ENCODE data around the gene FAM170B. TPM values are rescaled to one million over a fixed set of nuclear protein-coding genes. Genes with fewer than 3 reads are reported as not detected.

FAM170B gene
- total RNA-seq, 4 donors from 2014 or later, result not detected

DNA sequence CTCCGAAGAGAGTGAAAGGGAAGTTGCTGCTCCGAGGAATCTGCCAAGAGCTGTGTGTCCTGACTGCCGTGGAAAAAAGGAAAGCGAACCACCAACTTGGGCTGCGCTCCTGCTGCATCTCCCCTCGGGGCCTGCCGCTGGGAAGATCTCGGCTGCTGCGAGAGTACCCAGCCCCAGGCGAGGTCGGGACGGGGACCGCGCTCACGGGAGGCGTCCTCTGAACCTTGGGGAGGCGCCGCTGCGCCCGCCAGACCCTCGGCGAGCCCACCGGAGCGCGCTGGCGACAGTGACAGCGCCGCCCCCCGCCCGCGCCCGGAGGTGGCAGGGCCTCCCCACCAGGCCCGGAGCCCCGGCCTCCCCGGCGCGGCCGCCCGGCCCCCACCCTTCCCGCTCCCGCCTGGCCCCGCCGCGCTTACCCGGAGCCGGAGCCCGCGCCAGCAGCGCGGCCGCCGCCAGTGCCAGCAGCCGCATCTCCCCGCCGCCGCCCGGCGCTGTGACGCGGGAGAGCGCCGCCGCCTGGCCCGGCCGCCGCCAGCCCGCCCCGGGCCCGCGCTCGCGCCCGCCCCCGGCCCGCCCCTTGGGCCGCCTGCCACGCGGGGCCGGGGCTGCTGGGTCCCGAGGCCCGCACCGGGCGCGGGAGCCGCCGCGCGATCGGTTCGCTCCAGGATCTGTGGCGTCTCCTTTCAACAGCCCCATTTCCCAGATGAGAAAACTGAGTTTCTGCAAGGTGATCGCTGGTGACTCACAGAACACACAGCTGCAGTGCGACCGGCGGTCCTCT, 18.6 kb downstream of the FAM170B start, which contains the start of gene VSTM4:
Gene VSTM4, minus strand, starts transcription at position 508 of the 781 bp plus-strand sequence. Its CDS starts 37 bp downstream, at position 471.
- Histone ChIP-seq H3K4me3 (peak within 1 kb of the TSS; percentile 61 to 88 (median 74)), H3K36me3 (no peaks in the 10 kb centered on the region), H3K27ac (replicated peaks in 1 of 4) (peak within 1 kb of the TSS; percentile 77 to 88 (median 84)), H3K9me3 (no peaks in the 10 kb centered on the region), H3K4me1 (peaks cover 26 to 51% (median 44%) of the 10 kb centered on the region in 4 donors), H3K27me3 (no peaks in the 10 kb centered on the region)
- DNase-seq (ENCODE audit: extremely low spot score), result no peak
- intact Hi-C loops (cut with DNase I), result no loop called here
- 7% methylated on average over 9 of the region's 95 CpGs for WGBS
- TF ChIP-seq, protein P1, sequence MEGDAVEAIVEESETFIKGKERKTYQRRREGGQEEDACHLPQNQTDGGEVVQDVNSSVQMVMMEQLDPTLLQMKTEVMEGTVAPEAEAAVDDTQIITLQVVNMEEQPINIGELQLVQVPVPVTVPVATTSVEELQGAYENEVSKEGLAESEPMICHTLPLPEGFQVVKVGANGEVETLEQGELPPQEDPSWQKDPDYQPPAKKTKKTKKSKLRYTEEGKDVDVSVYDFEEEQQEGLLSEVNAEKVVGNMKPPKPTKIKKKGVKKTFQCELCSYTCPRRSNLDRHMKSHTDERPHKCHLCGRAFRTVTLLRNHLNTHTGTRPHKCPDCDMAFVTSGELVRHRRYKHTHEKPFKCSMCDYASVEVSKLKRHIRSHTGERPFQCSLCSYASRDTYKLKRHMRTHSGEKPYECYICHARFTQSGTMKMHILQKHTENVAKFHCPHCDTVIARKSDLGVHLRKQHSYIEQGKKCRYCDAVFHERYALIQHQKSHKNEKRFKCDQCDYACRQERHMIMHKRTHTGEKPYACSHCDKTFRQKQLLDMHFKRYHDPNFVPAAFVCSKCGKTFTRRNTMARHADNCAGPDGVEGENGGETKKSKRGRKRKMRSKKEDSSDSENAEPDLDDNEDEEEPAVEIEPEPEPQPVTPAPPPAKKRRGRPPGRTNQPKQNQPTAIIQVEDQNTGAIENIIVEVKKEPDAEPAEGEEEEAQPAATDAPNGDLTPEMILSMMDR (IDR thresholded peaks at IDR 0.05), result no peak
- TF ChIP-seq EP300 (IDR thresholded peaks at IDR 0.05) (no peak), POLR2A (IDR thresholded peaks at IDR 0.05; ENCODE audit: low read depth) (no peak), POLR2AphosphoS5 (IDR thresholded peaks at IDR 0.05) (no peak)

DNA sequence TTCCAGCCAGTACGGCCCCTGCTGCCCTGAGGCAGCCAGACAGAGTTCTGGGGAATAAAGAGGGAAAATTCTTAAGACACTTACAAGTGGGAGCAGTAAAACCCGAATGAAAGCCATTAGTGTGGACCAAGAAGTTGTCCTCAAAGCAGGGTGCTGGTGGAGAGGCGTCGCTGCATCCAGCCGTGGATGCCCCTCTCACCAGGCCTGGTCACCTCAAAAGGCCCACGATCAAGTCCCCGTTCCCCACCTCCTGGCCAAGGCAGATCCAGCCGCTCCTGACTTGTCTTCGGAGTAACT, 19.2 kb downstream of the FAM170B start:
- 9% methylated on average over 9 of the region's 9 CpGs for WGBS
- intact Hi-C loops (cut with DNase I), result no loop called here
- Histone ChIP-seq H3K36me3 (no peaks in the 10 kb centered on the region), H3K4me3 (peak overlapping the region; percentile 61 to 88 (median 74)), H3K27me3 (no peaks in the 10 kb centered on the region), H3K27ac (replicated peaks in 1 of 4) (peak overlapping the region; percentile 77 to 88 (median 84)), H3K4me1 (peaks cover 32 to 57% (median 49%) of the 10 kb centered on the region in 4 donors), H3K9me3 (no peaks in the 10 kb centered on the region)
- TF ChIP-seq POLR2A (IDR thresholded peaks at IDR 0.05; ENCODE audit: low read depth), result no peak
- TF ChIP-seq, protein P1 (IDR thresholded peaks at IDR 0.05), result no peak
- no peak for TF ChIP-seq EP300 (IDR thresholded peaks at IDR 0.05)
- TF ChIP-seq POLR2AphosphoS5 (IDR thresholded peaks at IDR 0.05), result no peak
- DNase-seq (ENCODE audit: extremely low spot score), result no peak

DNA sequence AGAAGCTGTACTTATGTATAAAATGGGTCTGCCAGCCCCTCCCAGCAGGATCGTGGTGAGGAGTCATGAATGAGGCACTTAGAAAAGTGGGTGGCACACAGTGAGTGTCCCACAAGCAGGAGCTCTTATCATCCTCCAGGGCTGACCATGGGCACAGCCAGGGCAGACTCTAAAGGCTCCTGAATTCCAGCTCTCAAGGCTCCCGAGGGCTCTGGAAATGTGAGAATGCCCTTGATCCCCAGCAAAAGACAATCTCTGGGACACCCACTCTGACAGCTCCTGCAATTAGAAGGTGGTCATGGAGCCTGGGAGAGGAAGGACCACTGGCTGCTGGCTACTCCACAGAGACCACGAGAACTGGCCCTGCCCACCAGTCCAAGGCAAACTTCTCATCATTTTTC, 20.1 kb downstream of the FAM170B start:
- H3K4me3 ChIP-seq, result peak overlapping the region; percentile 61 to 88 (median 74)
- intact Hi-C loops (cut with DNase I), result no loop called here

DNA sequence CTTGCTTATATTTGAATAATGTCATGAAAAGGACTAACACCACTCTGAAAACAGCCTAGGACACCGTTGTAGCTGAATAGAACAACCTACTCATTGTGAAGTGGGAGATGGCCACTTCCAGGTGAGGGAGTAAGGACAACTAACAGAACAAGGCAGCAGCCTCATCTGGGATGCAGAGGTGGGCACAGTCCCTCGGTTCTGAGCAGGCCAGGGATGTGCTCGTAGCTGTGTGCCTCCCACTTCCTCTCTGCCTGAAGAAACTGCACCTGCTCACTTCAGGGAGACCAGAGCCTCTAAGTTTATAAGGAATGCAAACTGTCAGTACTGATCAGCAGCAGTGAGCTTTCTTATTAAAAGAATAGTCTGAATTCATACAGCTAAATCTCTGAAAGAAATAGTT, 21.0 kb downstream of the FAM170B start:
- intact Hi-C loops (cut with DNase I), result no loop called here
- 47% methylated on average over 3 of the region's 3 CpGs for whole genome bisulfite sequencing
- H3K27ac ChIP-seq (replicated peaks in 1 of 4), result no peak overlapping the region

More for the DNA sequence above, 20.1 kb downstream of the FAM170B start:
- Histone ChIP-seq H3K27me3 (no peaks in the 10 kb centered on the region), H3K36me3 (no peaks in the 10 kb centered on the region), H3K9me3 (no peaks in the 10 kb centered on the region), H3K27ac (replicated peaks in 1 of 4) (peak overlapping the region in 2 of 4 donors; percentile 77 to 88), H3K4me1 (peaks cover 40 to 66% (median 58%) of the 10 kb centered on the region in 4 donors)
- DNase-seq (ENCODE audit: extremely low spot score), result no peak
- 69% methylated on average over 3 of the region's 3 CpGs for WGBS
- no peak for TF ChIP-seq POLR2AphosphoS5 (IDR thresholded peaks at IDR 0.05)

DNA sequence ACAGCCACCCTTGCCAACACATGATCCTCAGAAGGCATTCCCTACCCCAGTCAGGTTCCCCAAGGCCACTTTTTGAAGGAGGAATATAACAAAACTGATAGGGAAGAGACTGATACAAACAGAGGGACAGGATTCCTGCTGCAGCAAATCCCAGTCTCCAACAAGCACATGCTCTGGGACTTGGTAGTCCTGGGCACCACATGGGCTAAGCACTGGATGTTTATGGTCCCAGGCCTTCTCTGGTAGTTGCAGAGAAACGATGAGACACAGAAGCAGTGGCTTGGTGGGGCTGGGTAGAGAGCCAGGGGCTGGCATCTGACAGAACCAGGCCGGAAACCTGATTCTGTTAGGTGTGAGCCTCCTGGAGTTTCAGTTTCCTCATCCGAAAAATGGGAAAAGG, 21.7 kb downstream of the FAM170B start:
- peaks cover 0 to 7% (median 7%) of the 10 kb centered on the region in 4 donors for H3K36me3 ChIP-seq
- H3K27ac ChIP-seq (replicated peaks in 1 of 4), result no peak overlapping the region
- no peak for DNase-seq (ENCODE audit: extremely low spot score)
- no peaks in the 10 kb centered on the region for H3K9me3 ChIP-seq
- intact Hi-C loops (cut with DNase I), result no loop called here
- TF ChIP-seq POLR2A (IDR thresholded peaks at IDR 0.05; ENCODE audit: low read depth), result no peak
- no peak for TF ChIP-seq POLR2AphosphoS5 (IDR thresholded peaks at IDR 0.05)
- TF ChIP-seq, protein P1 (IDR thresholded peaks at IDR 0.05), result no peak
- no peak for TF ChIP-seq EP300 (IDR thresholded peaks at IDR 0.05)
- H3K27me3 ChIP-seq, result no peaks in the 10 kb centered on the region
- H3K4me3 ChIP-seq, result no peak overlapping the region
- peaks cover 50 to 80% (median 69%) of the 10 kb centered on the region in 4 donors for H3K4me1 ChIP-seq
- WGBS, result 94% methylated on average over 3 of the region's 3 CpGs

More for the DNA sequence above, 21.0 kb downstream of the FAM170B start:
- H3K4me1 ChIP-seq, result peaks cover 43 to 73% (median 62%) of the 10 kb centered on the region in 4 donors
- TF ChIP-seq POLR2A (IDR thresholded peaks at IDR 0.05; ENCODE audit: low read depth) (no peak), EP300 (IDR thresholded peaks at IDR 0.05) (no peak), POLR2AphosphoS5 (IDR thresholded peaks at IDR 0.05) (no peak)
- TF ChIP-seq, protein P1 (IDR thresholded peaks at IDR 0.05), result no peak
- DNase-seq (ENCODE audit: extremely low spot score), result no peak
- peaks cover 0 to under 1% (median under 1%) of the 10 kb centered on the region in 4 donors for H3K36me3 ChIP-seq
- H3K9me3 ChIP-seq, result no peaks in the 10 kb centered on the region
- no peak overlapping the region for H3K4me3 ChIP-seq
- no peaks in the 10 kb centered on the region for H3K27me3 ChIP-seq

Data from esophagus muscularis mucosa (tissue), 4 donors.